ENCODE results near the gene ELP2.

The ELP2 gene

GRCh38 chr18:36191286-36191685 is 61.6 kb downstream of the ELP2 start:
- Mint-ChIP-seq H3K4me1 (peaks cover 16% of the 10 kb centered on the region), H3K27ac (no peak overlapping the region), H3K36me3 (ENCODE audit: low read depth) (no peaks in the 10 kb centered on the region), H3K27me3 (ENCODE audit: low read depth, poor library complexity) (peaks cover 52% of the 10 kb centered on the region), H3K9me3 (no peaks in the 10 kb centered on the region), H3K4me3 (no peak overlapping the region)
- DNase-seq = no peak
- TF ChIP-seq, protein P1, sequence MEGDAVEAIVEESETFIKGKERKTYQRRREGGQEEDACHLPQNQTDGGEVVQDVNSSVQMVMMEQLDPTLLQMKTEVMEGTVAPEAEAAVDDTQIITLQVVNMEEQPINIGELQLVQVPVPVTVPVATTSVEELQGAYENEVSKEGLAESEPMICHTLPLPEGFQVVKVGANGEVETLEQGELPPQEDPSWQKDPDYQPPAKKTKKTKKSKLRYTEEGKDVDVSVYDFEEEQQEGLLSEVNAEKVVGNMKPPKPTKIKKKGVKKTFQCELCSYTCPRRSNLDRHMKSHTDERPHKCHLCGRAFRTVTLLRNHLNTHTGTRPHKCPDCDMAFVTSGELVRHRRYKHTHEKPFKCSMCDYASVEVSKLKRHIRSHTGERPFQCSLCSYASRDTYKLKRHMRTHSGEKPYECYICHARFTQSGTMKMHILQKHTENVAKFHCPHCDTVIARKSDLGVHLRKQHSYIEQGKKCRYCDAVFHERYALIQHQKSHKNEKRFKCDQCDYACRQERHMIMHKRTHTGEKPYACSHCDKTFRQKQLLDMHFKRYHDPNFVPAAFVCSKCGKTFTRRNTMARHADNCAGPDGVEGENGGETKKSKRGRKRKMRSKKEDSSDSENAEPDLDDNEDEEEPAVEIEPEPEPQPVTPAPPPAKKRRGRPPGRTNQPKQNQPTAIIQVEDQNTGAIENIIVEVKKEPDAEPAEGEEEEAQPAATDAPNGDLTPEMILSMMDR (IDR thresholded peaks at IDR 0.05) = no peak

DNA sequence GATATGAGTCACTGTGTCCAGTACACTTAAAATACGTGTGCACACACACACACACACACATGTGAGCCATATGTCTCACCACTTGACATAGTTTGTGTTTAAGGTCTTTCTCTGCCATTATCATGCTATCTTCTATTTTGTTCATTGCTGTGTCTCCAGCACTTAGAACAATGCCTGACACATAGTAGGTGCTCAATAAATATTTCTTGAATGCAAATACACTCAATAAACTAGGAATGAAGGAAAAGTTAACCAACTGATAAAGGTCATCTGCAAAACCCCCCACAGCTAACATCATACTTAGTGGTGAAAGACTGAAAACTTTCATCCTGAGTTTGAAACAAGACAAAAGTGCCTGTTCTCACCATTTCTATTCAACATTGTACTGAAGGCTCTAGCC is 62.0 kb downstream of the ELP2 start:
- H3K27me3 Mint-ChIP-seq (ENCODE audit: low read depth, poor library complexity) = peaks cover 47% of the 10 kb centered on the region
- TF ChIP-seq, protein P1 (IDR thresholded peaks at IDR 0.05) = no peak
- no peak overlapping the region for H3K27ac Mint-ChIP-seq
- H3K4me1 Mint-ChIP-seq = peaks cover 16% of the 10 kb centered on the region
- DNase-seq = no peak
- H3K9me3 Mint-ChIP-seq = no peaks in the 10 kb centered on the region
- no peaks in the 10 kb centered on the region for H3K36me3 Mint-ChIP-seq (ENCODE audit: low read depth)
- H3K4me3 Mint-ChIP-seq = no peak overlapping the region

DNA sequence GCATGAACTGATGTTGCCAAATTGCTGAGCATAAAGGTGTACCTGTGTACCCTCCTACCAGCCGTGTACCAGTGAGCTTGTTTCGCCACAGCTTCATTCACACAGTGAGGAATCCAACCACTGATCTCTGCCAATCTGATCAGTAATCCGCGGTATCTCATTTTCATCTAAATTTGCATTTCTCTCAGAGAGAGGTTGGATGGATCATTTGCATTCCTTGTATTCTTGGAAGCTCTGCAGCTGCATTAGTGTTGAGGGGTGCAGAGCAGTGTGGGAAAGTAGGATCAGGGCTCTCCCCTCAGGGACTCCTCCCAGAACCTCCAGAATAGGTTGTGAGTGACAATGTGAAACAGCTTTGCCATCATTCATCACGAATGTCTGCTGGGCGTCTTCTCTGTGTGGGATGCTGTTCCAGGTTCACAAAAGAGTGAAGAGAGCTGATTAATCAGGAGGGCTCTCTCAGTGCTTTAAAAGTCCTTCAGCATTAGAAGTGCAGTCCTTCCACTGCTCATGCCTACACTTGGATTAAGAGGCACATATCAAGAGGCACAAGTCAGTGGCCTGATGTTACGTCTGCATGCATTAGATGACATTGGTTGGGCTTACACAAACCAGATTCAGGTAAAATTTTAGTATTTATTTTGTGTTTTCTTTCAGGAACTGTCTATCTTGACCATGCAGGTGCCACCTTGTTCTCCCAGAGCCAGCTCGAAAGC is 65.1 kb downstream of the ELP2 start:
- no peaks in the 10 kb centered on the region for H3K4me1 Mint-ChIP-seq
- no peak for DNase-seq
- H3K4me3 Mint-ChIP-seq = no peak overlapping the region
- H3K36me3 Mint-ChIP-seq (ENCODE audit: low read depth) = no peaks in the 10 kb centered on the region
- no peak overlapping the region for H3K27ac Mint-ChIP-seq
- no peaks in the 10 kb centered on the region for H3K9me3 Mint-ChIP-seq
- TF ChIP-seq, protein P1 (IDR thresholded peaks at IDR 0.05) = no peak
- H3K27me3 Mint-ChIP-seq (ENCODE audit: low read depth, poor library complexity) = peaks cover 22% of the 10 kb centered on the region

DNA sequence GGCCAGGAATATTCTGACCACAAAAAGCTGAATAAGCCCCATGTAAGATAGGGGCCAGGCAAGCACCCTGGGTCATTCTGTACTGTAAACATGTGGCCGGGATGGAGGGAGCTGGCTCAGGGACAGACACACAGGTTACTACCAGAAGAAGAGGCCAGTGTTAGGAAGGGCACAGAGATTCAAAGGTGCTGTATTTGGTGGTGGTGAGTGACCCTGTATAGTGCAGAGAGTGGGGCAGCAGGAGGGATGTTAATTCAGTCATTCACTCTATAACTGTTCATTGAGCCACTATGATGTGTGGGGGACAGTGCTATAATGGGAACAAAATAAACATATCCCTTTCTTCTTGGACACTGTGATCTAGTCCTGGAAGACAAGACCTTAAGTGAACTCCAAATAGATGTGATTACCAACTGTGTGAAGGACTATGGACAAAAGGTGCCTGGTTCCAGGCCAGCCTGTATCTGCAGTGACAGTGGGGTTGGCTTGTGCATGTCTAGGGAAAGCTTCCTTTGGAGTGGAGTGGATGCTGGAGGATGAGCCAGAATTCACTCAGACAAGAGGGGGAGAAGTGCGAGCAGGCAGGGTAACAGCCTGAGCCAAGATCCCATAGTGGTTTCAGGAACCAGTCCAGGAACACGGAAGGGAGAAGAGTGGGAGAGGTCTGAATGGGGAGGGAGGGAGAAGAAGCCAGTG is 65.9 kb downstream of the ELP2 start:
- no peak overlapping the region for H3K4me3 Mint-ChIP-seq
- no peaks in the 10 kb centered on the region for H3K36me3 Mint-ChIP-seq (ENCODE audit: low read depth)
- TF ChIP-seq, protein P1 (IDR thresholded peaks at IDR 0.05) = no peak
- no peak overlapping the region for H3K27ac Mint-ChIP-seq
- DNase-seq = no peak
- H3K27me3 Mint-ChIP-seq (ENCODE audit: low read depth, poor library complexity) = peaks cover 20% of the 10 kb centered on the region
- no peaks in the 10 kb centered on the region for H3K4me1 Mint-ChIP-seq
- H3K9me3 Mint-ChIP-seq = no peaks in the 10 kb centered on the region

DNA sequence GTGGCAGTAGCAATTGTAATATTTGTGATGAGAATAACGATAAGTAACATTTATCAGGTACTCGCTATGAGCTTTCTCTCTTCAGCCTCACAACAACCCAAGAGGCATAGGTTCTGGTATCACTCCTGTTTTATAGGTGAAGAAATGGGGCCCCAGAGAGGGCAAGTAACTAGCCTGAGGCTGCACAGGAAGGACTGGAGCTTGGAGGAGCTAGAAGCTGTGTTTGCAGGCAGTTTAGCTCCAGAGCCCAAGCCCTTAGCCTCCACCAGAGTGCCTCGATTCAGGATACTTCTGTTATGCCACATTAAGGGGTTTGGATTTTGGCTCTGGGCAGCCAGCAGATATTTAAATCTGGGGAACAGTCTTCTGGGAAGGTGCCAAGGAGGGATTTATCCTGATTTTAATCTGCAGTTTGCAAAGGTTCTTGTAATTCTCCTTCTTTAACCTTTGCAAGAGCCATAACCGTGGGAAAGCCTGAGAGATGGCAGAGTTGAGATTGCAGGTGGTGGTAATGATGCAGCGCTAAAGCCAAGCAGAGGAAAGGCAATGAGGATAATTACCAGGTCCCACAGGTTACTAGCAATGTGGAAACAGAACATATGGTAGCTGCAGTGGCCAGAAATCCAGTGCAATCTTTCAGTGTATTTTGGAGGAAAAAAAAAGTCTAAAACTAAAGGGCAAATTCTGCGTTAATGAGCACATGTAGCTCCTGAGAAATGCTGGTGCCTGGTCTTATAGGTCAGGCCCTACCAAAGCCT is 66.7 kb downstream of the ELP2 start:
- no peak overlapping the region for H3K27ac Mint-ChIP-seq
- no peak for DNase-seq
- H3K9me3 Mint-ChIP-seq = no peaks in the 10 kb centered on the region
- H3K4me3 Mint-ChIP-seq = no peak overlapping the region
- TF ChIP-seq, protein P1 (IDR thresholded peaks at IDR 0.05) = no peak
- no peaks in the 10 kb centered on the region for H3K36me3 Mint-ChIP-seq (ENCODE audit: low read depth)
- H3K27me3 Mint-ChIP-seq (ENCODE audit: low read depth, poor library complexity) = peaks cover 14% of the 10 kb centered on the region
- no peaks in the 10 kb centered on the region for H3K4me1 Mint-ChIP-seq
